Suppressor macrophage (primary cell): ENCODE measurements around the gene CDPF1.

Experiments used
- DNase-seq, 4 experiments: peaks; one replicate each; pipeline ENCODE4 v3.0.0-alpha.2; 2020 to 2022

Gene CDPF1

GRCh38 chr22:46256358-46256958 lies 6.4 kb upstream of the CDPF1 start:
- DNase-seq = no peak

- DNase-seq = no peak
These were observed 1.8 kb upstream of the CDPF1 start for GRCh38 chr22:46251816-46252380.

DNA sequence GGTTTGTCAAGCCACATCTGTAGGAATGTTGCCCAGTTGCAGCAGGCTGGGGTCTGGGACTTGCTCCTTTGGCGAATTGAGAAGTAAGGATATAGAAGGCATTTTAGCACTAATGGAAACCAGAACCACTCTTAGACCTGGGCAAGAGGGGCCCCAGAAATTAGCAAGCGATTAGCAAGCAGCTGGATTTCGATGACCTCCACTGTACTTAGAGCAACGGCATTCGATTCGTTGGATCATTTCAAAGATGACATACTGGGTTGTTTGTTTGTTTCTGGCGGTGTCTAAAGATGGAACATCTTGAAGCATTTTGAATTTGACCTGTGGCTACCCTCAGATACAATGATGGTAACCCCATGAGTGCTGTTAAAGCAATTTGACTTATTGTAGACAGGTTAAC lies 1.2 kb upstream of the CDPF1 start:
- DNase-seq = no peak

GRCh38 chr22:46250783-46251125 lies 661 bp upstream of the CDPF1 start:
- peak in 1 of 4 experiments; percentile 9 for DNase-seq

GRCh38 chr22:46247443-46247975 lies 2.6 kb downstream of the CDPF1 start:
- DNase-seq = no peak

GRCh38 chr22:46246178-46246577 lies 3.9 kb downstream of the CDPF1 start:
- no peak for DNase-seq

GRCh38 chr22:46245511-46245910 lies 4.6 kb downstream of the CDPF1 start:
- DNase-seq = no peak

DNA sequence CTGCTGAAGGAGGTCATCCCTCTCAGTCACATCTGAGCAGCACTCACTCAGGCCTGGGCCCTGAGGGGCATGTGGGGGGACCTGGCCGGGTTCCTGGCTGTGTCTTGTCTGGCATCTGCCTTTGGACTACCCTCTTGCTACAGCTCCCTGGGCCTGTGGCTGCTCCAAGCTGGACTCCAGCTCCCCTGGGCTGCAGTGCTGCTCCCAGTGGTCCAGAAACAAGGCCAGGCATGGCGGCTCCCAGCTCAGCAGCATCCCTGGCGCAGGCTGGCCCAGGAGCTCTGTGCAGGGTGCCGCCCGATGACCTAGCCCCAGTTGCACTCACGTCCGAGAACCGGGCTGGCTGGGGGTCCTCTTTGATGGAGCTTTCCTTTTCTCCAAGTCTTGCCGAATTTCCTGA lies 5.3 kb downstream of the CDPF1 start:
- DNase-seq = no peak

- peak; percentile 28 to 69 (median 54) for DNase-seq
These were observed 8.0 kb downstream of the CDPF1 start for GRCh38 chr22:46242076-46242475.

DNA sequence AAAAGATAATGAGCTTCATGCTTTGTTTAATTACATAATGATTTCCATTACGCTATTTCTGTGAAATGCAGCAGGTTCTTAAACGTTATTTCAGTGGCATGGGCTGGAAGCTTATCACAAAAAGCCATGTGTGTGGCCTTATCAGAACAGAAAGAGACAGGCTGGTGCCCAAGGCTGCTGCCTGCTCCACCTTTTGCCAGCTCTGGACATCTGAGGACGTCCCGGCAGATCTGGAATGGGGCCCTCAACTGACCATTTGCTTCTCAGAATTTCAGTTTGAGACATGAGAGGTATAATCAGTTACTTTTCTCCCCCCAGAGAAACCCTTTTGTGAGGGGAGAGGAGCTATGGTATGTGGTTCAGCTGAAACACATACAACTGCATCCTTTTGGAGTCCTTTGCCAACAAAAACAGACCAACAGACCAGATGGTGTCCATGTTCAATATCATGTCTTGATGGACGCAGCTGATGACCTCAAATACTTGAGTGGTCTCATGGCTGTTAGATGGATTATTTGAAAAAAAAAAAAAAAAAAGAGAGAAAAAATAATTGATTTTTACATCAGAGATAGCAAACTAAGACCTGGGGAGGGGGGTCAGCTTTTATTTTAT lies 8.6 kb downstream of the CDPF1 start:
- no peak for DNase-seq

DNA sequence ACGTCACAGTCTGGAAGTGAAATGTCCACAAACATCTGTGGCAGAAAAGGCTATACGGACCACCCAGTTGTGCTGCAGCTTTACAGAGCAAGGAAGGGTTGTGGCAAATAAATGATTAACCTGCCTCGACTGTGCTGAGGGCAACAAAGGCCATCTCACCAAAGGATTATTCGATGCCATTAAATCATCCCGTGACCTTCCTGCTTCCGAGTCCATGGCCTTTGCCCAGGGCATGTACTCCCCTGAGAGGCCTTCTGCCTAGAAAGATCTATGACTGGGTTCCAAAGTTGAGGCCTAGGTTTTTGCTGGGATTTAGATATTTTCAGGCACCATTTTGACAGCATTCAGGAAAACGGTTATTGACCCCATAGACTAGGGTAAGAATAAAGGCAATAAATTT lies 9.2 kb downstream of the CDPF1 start:
- no peak for DNase-seq

DNA sequence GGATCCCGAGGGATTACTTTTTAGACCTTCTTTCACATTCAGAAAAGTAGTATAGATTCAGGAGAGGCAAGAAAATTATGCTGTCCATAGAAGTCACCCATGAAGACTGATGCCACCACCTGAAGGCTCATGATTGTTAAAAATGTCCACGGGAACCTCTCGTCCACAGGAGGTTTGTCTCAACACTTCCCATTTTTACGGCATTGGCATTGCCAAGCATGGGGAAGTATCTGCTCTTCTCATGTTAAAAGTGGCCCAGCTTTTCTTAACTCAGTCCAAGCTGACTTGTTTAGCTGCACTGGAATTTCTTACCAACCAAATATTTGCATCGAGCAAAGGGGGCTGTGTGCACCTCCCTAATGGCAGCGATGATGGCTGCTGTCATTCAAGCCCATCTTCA lies 9.6 kb downstream of the CDPF1 start:
- peak; percentile 41 to 68 (median 60) for DNase-seq

GRCh38 chr22:46240073-46240472 lies 10.0 kb downstream of the CDPF1 start:
- no peak for DNase-seq

GRCh38 chr22:46239261-46240048 lies 10.6 kb downstream of the CDPF1 start:
- no peak for DNase-seq

DNA sequence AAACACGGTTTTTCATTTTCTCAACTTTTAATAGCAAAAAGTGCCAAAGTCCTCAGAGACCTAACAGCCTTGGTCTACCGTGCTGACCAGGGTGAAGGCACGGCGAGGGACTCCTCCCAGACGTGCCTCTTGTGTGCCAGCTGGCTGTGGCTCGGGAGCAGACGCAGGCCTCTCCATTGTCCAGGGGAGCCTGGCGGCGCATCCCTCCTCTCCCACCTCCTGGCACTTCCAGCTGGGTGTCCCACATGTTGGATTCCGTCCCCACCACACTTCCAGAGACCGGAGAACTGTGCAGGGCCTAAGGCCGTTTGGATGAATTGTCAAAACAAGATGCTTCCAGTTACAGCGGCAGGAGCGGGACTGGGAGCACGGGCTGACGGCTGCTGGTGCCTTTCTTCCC lies 11.6 kb downstream of the CDPF1 start:
- no peak for DNase-seq

DNA sequence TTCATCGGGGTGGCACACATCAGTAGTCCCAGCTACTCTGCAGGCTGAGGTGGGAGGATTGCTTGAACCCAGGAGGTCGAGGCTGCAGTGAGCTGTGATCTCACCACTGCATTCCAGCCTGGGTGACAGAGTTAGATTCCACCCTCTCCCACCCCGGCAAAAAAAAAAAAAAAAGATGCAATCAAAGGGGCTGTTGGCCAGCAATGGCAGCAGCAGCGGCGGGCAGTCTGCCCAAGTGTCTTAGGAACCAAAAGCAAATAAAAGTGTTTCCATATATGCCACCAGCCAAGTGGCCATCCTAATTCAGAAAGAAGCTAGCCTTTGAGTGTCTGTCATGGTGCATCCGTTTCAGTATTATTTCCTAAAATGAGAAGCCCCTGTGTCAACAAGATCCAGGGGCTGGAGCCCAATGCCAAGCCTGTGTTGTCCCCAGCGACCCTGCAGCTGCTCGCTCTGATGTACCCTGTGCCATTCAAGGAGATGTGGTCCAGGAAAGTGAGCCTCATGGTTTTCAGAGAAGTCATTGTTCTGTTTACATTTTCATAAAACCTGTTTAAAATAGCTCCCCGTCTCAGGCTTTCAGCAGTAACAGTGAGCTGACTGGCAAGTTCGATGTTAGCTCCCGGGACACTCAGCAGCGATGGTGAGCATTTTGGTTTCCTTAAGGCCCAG lies 12.5 kb downstream of the CDPF1 start:
- no peak for DNase-seq

- DNase-seq = no peak
These were observed 15.1 kb downstream of the CDPF1 start for GRCh38 chr22:46234969-46235368.

DNA sequence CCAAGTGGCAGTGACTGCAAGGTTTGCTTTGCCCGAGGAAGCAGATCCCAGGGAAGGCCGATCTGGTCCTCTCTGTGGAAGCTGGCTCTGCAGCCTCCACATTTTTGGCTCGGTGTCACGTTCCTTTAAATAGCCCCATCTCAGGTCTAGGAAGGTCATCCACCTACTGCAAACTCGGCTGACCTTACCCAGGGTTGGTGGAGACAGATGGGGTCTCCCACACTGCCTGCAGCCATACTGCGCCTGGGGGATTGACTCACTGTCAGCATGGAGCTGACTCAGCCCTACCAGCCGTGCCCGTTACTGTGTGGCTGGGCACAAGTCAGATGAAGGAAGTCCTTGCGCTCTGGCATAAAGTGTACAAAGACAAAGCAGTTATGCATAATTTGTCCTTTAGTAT lies 16.9 kb downstream of the CDPF1 start:
- peak; percentile 91 to 97 (median 94) for DNase-seq

DNA sequence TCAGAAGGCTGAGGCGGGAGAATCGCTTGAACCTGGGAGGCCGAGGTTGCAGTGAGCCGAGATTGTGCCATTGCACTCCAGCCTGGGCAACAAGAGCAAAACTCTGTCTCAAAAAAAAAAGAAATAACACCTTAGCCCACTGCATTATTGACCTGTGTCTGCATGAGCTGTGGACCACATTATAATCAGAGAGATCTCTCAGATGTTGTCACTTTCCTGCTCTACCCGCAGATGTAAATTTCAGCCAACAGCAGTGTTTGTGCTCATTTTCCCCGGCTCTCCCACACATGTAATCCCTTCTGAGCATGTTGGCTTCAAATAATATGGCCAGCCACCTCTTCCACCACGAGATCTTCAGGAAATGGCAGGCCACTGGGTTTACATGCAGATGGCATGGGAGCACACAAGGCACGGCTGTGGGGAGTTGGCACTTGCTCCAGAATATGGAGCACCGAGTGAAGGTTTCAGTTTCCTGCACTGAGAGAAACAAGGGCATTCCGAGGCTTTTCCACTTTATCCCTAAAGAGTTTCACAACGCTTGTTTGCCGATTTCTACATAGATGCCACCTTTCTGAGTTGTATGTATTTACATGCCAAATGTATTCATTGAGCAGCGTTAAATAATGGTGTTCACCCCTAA lies 19.7 kb downstream of the CDPF1 start:
- no peak for DNase-seq

DNA sequence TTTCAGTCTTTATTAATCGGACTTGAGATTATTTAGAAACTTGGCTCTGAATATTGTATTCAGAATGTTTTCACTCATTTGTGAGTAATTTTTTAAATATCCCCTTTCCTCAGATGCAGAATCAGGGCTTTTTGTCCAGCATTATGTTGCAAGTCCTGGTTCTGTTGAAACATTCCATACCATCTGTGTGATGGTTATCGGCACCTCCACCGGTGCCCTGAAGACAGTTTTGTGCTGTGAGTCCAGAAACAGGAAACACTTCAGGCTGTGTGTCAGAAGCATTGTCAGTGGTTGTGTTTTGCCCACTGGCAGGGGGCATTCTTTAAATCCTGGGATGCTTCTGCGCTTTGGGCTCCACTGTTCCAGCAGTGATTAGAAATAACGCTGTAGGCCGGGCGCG lies 20.4 kb downstream of the CDPF1 start:
- peak in 3 of 4 experiments; percentile 33 to 53 (median 50) for DNase-seq

DNA sequence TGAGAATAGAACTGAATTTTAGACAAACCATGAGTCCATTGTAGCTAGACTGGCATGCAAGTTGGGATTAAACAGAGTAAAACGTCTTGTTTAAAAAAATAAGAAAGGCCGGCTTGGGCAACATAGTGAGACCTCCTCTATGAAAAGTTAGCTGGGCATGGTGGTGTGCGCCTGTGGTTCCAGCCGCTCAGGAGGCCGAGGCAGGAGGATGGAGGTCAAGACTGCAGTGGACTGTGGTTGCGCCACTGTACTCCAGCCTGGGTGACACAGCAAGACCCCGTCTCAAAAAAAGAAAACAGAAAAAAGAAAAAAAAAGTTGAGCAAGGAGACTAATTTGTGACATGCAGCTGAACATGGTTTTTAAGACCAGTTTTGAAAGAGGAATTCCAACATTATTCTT lies 23.5 kb downstream of the CDPF1 start:
- DNase-seq = no peak

- DNase-seq = no peak
These were observed 24.5 kb downstream of the CDPF1 start for GRCh38 chr22:46225631-46226030.
